Measurements from ENCODE around the gene TTC12.

Gene TTC12

DNA sequence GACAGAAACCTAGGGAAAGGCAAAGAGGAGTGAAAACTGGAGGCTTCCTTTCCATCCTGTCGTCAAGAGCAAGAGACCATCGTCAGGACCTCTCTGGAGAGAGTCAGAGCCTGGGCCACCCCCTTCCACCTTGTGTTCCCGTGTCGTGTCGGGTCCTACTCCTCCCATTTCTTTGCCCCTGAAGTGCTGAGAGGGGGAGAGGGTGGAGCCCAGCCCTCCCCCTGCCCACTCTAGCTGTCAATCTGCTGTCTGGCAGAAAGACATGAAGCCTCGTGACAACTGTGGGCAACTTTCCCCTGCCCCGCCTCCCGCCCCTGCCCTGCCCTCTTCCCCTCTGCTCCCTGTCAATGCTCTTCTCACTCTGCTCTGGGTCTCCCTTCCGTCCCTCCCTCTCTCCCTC lies 93.8 kb downstream of the TTC12 start:
- no peak for DNase-seq

- DNase-seq, result no peak
Measured at GRCh38 chr11:113408887-113409286, 94.5 kb downstream of the TTC12 start.

- no peak for DNase-seq
Measured at GRCh38 chr11:113409526-113409925, 95.1 kb downstream of the TTC12 start.

DNA sequence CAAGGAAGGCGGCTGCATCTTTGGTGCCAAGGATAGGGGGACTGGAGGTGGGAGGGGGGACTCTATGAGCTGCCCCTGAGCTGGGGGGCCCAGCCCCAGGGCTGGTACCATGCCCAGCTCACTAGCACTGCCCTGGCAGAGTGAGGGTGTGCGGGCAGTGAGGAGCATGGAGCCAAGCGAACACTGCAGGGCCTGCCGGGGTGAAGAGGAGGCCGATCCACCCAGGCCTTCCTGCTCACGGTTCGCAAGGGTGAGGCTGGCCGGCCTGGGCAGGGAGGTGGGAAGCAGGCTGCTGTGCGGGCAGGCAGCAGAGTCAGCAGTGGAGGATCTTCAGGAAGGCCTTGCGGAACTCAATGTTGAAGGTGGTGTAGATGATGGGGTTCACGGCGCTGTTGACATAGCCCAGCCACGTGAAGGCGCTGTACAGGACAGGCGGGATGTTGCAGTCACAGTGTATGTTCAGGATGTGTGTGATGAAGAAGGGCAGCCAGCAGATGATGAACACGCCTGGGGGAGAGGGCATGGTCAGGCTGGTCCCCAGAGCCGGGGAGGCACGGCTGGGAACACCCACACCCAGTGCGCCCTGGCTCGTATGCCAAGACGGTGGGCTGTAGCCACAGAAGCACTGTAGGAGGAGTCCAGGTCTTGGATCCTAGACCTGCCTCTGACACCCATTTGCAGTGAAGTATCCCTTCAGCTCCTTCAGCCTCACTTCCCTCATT lies 96.2 kb downstream of the TTC12 start:
- DNase-seq, result no peak

DNA sequence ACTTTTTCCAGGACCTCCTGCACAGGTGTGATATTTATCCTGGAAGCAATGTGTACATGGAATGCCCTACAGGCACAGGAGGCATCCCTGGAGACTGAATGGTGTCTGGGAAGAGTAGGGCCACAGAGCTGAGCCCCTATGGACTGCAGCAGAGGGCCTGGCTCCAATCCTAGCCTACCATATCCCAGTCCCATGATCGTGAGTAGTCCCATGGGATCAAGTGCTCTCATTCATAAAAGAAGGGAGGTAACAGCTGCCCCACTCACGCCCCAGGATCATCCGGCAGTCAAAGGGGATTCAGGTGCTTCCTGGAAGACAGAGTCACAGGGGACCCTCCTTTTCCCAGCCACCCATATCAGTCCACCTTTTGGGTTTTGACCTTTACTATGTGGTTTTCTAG lies 97.2 kb downstream of the TTC12 start:
- DNase-seq, result no peak

GRCh38 chr11:113412675-113413074 lies 98.3 kb downstream of the TTC12 start:
- DNase-seq, result no peak

- no peak for DNase-seq
Measured at GRCh38 chr11:113415343-113415742, 101.0 kb downstream of the TTC12 start.

All from CD4-positive, alpha-beta T cell treated with Interleukin-4 for 1 hour (primary cell).